Caco-2 (cell line): ENCODE results near the gene DOHH. TPM values are rescaled to one million over a fixed set of nuclear protein-coding genes. Genes with fewer than 3 reads are reported as not detected.

Source experiments
- BruUV-seq: library from RNA; stranded (reverse); fragments of 400-500 nt; replicated peaks from 2 replicates; lab custom pipeline; 2021; lab: Mats Ljungman, UMichigan
- CTCF ChIA-PET: fragments of 300-600 bp; sonication (Branson Sonifier 250); formaldehyde crosslinking; loops from one replicate; lab custom pipeline; 2022; ENCODE audit warnings: antibody characterized with exemption; lab: Charles Lee
- POLR2A ChIA-PET: fragments of 300-600 bp; sonication (Branson Sonifier 250); formaldehyde crosslinking; loops from one replicate; lab custom pipeline; 2022; ENCODE audit warnings: antibody characterized with exemption; lab: Charles Lee
- DNase-seq, 2 experiments: peaks; one replicate each; pipeline versions ENCODE4 v3.0.0 to v3.0.0-alpha.2; 2020 to 2022
- H3K27me3 ChIP-seq: replicated peaks from 2 replicates; pipeline ENCODE4 v1.6.0; 2011; ENCODE audit warnings: low read length; ENCODE audit not compliant: control insufficient read depth, insufficient read depth
- H3K36me3 ChIP-seq: 2 replicates; pipeline ENCODE4 v1.5.1; 2011; ENCODE audit warnings: low read length; ENCODE audit not compliant: control insufficient read depth, insufficient read depth
- H3K4me1 ChIP-seq: fragments of 250-450 bp; sonication (Bioruptor Pico); 2 replicates; pipeline ENCODE4 v1.5.1; 2020; ENCODE audit warnings: mild to moderate bottlenecking
- H3K4me3 ChIP-seq: 2 replicates; pipeline ENCODE4 v1.5.1; 2011; ENCODE audit warnings: low read depth, mild to moderate bottlenecking, control low read depth, low read length
- H3K9me3 ChIP-seq: fragments of 250-450 bp; sonication (Bioruptor Pico); 2 replicates; pipeline ENCODE4 v1.5.1; 2020; ENCODE audit warnings: mild to moderate bottlenecking, moderate library complexity
- H3K27ac Mint-ChIP-seq: one replicate; pipeline ENCODE4 v1.8.0; 2022; ENCODE audit warnings: mixed read lengths; ENCODE audit not compliant: unreplicated experiment
- H3K27me3 Mint-ChIP-seq: one replicate; pipeline ENCODE4 v1.8.0; 2022; ENCODE audit warnings: mixed read lengths; ENCODE audit not compliant: insufficient read depth, unreplicated experiment
- H3K36me3 Mint-ChIP-seq: one replicate; pipeline ENCODE4 v1.8.0; 2022; ENCODE audit warnings: mild to moderate bottlenecking, mixed read lengths; ENCODE audit not compliant: insufficient read depth, unreplicated experiment
- H3K4me1 Mint-ChIP-seq: one replicate; pipeline ENCODE4 v1.8.0; 2022; ENCODE audit warnings: low read depth, mixed read lengths; ENCODE audit not compliant: unreplicated experiment
- H3K4me3 Mint-ChIP-seq: one replicate; pipeline ENCODE4 v1.8.0; 2022; ENCODE audit warnings: mild to moderate bottlenecking, moderate library complexity, mixed read lengths; ENCODE audit not compliant: unreplicated experiment
- H3K9me3 Mint-ChIP-seq: one replicate; pipeline ENCODE4 v1.8.0; 2022; ENCODE audit warnings: mixed read lengths; ENCODE audit not compliant: unreplicated experiment
- intact Hi-C: fragments of 100-400 bp; cut with micrococcal nuclease; formaldehyde crosslinking; loops from one replicate; pipeline ENCODE4 v1.10.0; 2022; ENCODE audit not compliant: unreplicated experiment
- total RNA-seq: library from RNA; stranded (reverse); gene quantifications from 2 replicates; pipeline ENCODE4 v1.2.3, GENCODE V29; 2022
- TF ChIP-seq, protein P1 (sequence below), 2 experiments: fragments of 200-600 bp in 1 of 2; IDR thresholded peaks; 1 replicate in 1 of 2; 2 replicates in 1 of 2; pipeline versions ENCODE4 v1.5.1 to v1.8.0; 2011 to 2022; ENCODE audit warnings: antibody characterized with exemption in 1 of 2, control low read depth in 1 of 2, inconsistent platforms in 1 of 2, low read depth in 1 of 2, low read length in 1 of 2, mild to moderate bottlenecking in 1 of 2, moderate library complexity in 1 of 2; ENCODE audit not compliant: insufficient read depth in 1 of 2, severe bottlenecking in 1 of 2, unreplicated experiment in 1 of 2

DOHH gene
- total RNA-seq, 1 experiment from 2014 or later, result 17.4 TPM

DNA sequence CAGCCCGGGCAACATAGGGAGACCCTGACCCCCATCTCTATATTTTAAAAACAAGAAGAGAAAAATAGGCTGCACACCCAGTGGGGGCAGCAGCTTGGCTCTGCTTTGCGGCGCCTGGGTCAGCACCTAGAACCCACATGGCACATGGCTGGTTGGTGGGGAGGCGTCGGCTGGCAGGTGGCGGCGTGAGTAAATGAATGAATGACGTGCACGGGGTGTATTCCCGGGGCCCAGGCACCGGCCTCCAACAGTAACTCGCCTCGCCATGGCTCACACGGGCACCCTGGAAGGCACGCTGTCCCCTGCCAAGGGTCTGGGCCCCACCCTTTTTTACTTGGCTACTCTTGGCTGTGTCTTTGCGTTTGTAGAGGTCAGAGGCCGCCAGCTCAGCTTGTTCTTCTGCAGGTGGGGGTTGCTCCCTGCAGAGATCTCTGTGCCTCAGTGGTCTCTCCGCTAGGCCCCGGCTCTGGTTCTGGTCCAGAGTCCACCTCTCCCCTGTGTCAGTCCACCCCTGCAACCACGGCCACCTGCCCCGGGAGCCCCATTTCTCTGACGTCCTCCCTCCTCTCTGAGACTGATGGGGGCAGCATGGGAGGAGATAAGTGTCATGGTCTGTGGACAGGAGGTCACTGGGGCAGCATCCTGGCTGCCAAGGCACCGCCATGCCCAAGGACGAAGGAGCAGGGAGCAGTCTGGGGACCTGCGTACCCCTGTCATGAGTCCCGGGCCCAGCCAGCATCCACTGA lies 11.2 kb upstream of the DOHH start:
- ChIA-PET CTCF (no interaction called here), POLR2A (no interaction called here)
- H3K4me3 Mint-ChIP-seq, result no peak overlapping the region
- H3K27me3 Mint-ChIP-seq, result no peaks in the 10 kb centered on the region
- DNase-seq, result no peak
- TF ChIP-seq, protein P1, sequence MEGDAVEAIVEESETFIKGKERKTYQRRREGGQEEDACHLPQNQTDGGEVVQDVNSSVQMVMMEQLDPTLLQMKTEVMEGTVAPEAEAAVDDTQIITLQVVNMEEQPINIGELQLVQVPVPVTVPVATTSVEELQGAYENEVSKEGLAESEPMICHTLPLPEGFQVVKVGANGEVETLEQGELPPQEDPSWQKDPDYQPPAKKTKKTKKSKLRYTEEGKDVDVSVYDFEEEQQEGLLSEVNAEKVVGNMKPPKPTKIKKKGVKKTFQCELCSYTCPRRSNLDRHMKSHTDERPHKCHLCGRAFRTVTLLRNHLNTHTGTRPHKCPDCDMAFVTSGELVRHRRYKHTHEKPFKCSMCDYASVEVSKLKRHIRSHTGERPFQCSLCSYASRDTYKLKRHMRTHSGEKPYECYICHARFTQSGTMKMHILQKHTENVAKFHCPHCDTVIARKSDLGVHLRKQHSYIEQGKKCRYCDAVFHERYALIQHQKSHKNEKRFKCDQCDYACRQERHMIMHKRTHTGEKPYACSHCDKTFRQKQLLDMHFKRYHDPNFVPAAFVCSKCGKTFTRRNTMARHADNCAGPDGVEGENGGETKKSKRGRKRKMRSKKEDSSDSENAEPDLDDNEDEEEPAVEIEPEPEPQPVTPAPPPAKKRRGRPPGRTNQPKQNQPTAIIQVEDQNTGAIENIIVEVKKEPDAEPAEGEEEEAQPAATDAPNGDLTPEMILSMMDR (IDR thresholded peaks at IDR 0.05; ENCODE audit: insufficient read depth in 1 of 2, low read depth in 1 of 2, low read length in 1 of 2, severe bottlenecking in 1 of 2, unreplicated experiment in 1 of 2), result no peak
- no peaks in the 10 kb centered on the region for H3K4me1 Mint-ChIP-seq
- Histone ChIP-seq H3K4me3 (no peak overlapping the region), H3K9me3 (no peaks in the 10 kb centered on the region), H3K36me3 (peaks cover 1% of the 10 kb centered on the region), H3K27me3 (no peaks in the 10 kb centered on the region), H3K4me1 (no peaks in the 10 kb centered on the region; the same call in 1 of the 2 replicates)
- H3K27ac Mint-ChIP-seq, result no peak overlapping the region
- intact Hi-C loops, result no loop called here
- BruUV-seq, result no TSS peak
- peaks cover 31% of the 10 kb centered on the region for H3K36me3 Mint-ChIP-seq
- H3K9me3 Mint-ChIP-seq, result no peaks in the 10 kb centered on the region

DNA sequence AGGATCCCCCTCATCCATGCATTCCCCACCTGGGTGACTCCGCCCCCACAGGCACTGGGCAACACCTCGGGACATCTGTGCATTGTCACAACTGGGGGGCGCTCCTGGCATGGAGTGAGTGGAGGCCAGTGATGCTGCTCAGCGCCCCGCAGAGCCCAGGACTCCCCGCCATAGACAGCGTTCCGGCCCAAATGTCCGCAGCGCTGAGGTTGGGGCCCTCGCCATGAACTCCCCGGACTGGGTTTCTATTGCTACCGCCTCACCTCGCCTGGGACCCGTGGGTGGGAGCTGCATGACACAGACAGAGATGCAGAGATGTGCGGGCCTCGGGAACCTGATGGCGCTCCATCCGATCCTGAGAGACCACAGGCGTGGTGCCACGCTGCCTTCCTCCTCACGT lies 10.3 kb upstream of the DOHH start:
- no peaks in the 10 kb centered on the region for H3K4me1 Mint-ChIP-seq
- no peaks in the 10 kb centered on the region; the same call in 1 of the 2 replicates for H3K4me1 ChIP-seq
- CTCF ChIA-PET, result no interaction called here
- no peak overlapping the region for H3K4me3 ChIP-seq
- peaks cover 32% of the 10 kb centered on the region for H3K36me3 Mint-ChIP-seq
- H3K27ac Mint-ChIP-seq, result no peak overlapping the region
- no peaks in the 10 kb centered on the region for H3K9me3 ChIP-seq
- no peaks in the 10 kb centered on the region for H3K27me3 Mint-ChIP-seq
- BruUV-seq, result no TSS peak
- peaks cover 1% of the 10 kb centered on the region for H3K36me3 ChIP-seq
- no peaks in the 10 kb centered on the region for H3K9me3 Mint-ChIP-seq
- H3K27me3 ChIP-seq, result no peaks in the 10 kb centered on the region
- H3K4me3 Mint-ChIP-seq, result no peak overlapping the region
- intact Hi-C loops, result no loop called here
- TF ChIP-seq, protein P1 (IDR thresholded peaks at IDR 0.05; ENCODE audit: insufficient read depth in 1 of 2, low read depth in 1 of 2, low read length in 1 of 2, severe bottlenecking in 1 of 2, unreplicated experiment in 1 of 2), result no peak
- POLR2A ChIA-PET, result no interaction called here
- DNase-seq, result no peak

DNA sequence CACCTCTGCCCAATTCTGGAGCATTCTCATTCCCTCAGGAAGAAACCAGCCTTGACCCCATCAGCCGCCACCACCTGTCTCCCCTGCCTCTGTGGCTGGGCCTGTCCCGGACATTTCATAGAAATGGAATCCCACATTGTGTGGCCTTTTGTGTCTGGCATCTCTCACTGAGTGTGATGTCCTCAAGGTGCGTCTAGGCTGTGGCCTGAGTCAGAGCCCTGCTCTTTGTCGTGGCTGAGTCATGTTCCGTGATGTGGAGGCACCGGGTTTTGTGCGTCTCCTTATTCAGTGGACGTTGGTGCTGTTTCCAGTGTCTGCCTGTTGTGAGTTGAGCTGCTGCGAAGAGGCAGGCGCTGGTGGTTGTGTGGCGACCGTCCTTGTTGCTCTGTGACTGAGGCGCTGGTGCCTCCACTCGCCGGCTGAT lies 9.1 kb upstream of the DOHH start:
- H3K9me3 ChIP-seq, result no peaks in the 10 kb centered on the region
- intact Hi-C loops, result no loop called here
- Mint-ChIP-seq H3K4me3 (peak overlapping the region; percentile 27), H3K9me3 (no peaks in the 10 kb centered on the region), H3K4me1 (no peaks in the 10 kb centered on the region), H3K36me3 (peaks cover 35% of the 10 kb centered on the region), H3K27ac (no peak overlapping the region), H3K27me3 (no peaks in the 10 kb centered on the region)
- ChIA-PET CTCF (no interaction called here), POLR2A (no interaction called here)
- TF ChIP-seq, protein P1 (IDR thresholded peaks at IDR 0.05; ENCODE audit: insufficient read depth in 1 of 2, low read depth in 1 of 2, low read length in 1 of 2, severe bottlenecking in 1 of 2, unreplicated experiment in 1 of 2), result no peak
- H3K27me3 ChIP-seq, result no peaks in the 10 kb centered on the region
- DNase-seq, result no peak
- H3K36me3 ChIP-seq, result peaks cover 1% of the 10 kb centered on the region
- BruUV-seq, result no TSS peak
- no peaks in the 10 kb centered on the region; the same call in 1 of the 2 replicates for H3K4me1 ChIP-seq
- no peak overlapping the region for H3K4me3 ChIP-seq
